K562 (cell line): ENCODE measurements around the gene CNTN5. TPM values are rescaled to one million over a fixed set of nuclear protein-coding genes. Genes with fewer than 3 reads are reported as not detected.

Experiments used
- ATAC-seq: fragments of 200-7000 bp; cut with Tn5 transposase; 3 replicates; pipeline ENCODE4 v1.9.1; 2020; ENCODE audit warnings: moderate library complexity
- BruUV-seq: library from RNA; stranded (reverse); fragments of 400-500 nt; replicated peaks from 2 replicates; lab custom pipeline; 2021; lab: Mats Ljungman, UMichigan
- CTCF ChIA-PET: fragments of 300-600 bp; formaldehyde crosslinking; extraction: SDS; loops from one replicate; lab custom pipeline; 2021; ENCODE audit warnings: low intra/inter-chr PET ratio; lab: Yijun Ruan, JAX
- POLR2A ChIA-PET: fragments of 300-600, 350-650 bp; sonication (Branson Sonifier 250); formaldehyde crosslinking; extraction: SDS; loops from one replicate; lab custom pipeline; 2021; ENCODE audit warnings: antibody characterized with exemption, inconsistent platforms; lab: Yijun Ruan, JAX
- DNase-seq, 4 experiments: peaks; one replicate each; pipeline versions ENCODE4 v3.0.0 to v3.0.0-alpha.2; 2011 to 2018; ENCODE audit warnings: low spot score in 3 of 4, mixed read lengths in 3 of 4; ENCODE audit errors: extremely low read depth in 1 of 4
- FAIRE-seq: peaks from 2 replicates; lab custom pipeline; 2011; peaks lifted over from hg19 to GRCh38; lab: Jason Lieb, UNC
- H2AFZ ChIP-seq: 2 replicates; pipeline ENCODE4 v1.6.0; 2011; ENCODE audit warnings: low read depth, low read length, control low read depth, inconsistent platforms
- H3K27ac ChIP-seq: fragments of 200-600 bp; 3 replicates; pipeline ENCODE4 v1.8.0; 2011; ENCODE audit warnings: low read depth, mild to moderate bottlenecking, control low read depth, inconsistent platforms, low read length, moderate library complexity, mixed read lengths; ENCODE audit errors: extremely low read depth
- H3K27me3 ChIP-seq, 2 experiments: fragments of 300-600 bp in 1 of 2; 2 replicates in 1 of 2; 3 replicates in 1 of 2; pipeline versions ENCODE4 v1.6.0 to v1.8.0; 2011; ENCODE audit warnings: inconsistent platforms in 2 of 2, low read length in 2 of 2, mild to moderate bottlenecking in 1 of 2, mixed read lengths in 1 of 2, moderate library complexity in 1 of 2; ENCODE audit not compliant: control insufficient read depth in 2 of 2, insufficient read depth in 2 of 2
- H3K36me3 ChIP-seq: fragments of 300-600 bp; 3 replicates; pipeline ENCODE4 v1.8.0; 2011; ENCODE audit warnings: mild to moderate bottlenecking, low read length, inconsistent platforms; ENCODE audit not compliant: control insufficient read depth, insufficient read depth
- H3K4me1 ChIP-seq, 2 experiments: fragments of 200-600 bp in 1 of 2; replicated peaks in 1 of 2; 2 replicates in 1 of 2; 3 replicates in 1 of 2; pipeline versions ENCODE4 v1.5.1 to v1.8.0; 2011; ENCODE audit warnings: inconsistent platforms in 2 of 2, low read length in 2 of 2, mild to moderate bottlenecking in 1 of 2, mixed read lengths in 1 of 2, moderate library complexity in 1 of 2; ENCODE audit not compliant: control insufficient read depth in 2 of 2, insufficient read depth in 2 of 2
- H3K4me2 ChIP-seq: 2 replicates; pipeline ENCODE4 v1.6.1; 2011; ENCODE audit warnings: low read length, control low read depth, inconsistent platforms, mixed read lengths; ENCODE audit not compliant: insufficient read depth
- H3K4me3 ChIP-seq: fragments of 200-600 bp; sonication (generic), shearing (Covaris generic); 2 replicates; pipeline ENCODE4 v1.5.1; 2016; ENCODE audit warnings: control low read depth, inconsistent platforms
- H3K79me2 ChIP-seq: fragments of 200-600 bp; 3 replicates; pipeline ENCODE4 v1.8.0; 2011; ENCODE audit warnings: low read length, inconsistent platforms; ENCODE audit not compliant: control insufficient read depth, insufficient read depth
- H3K9ac ChIP-seq, 2 experiments: 2 replicates each; pipeline versions ENCODE4 v1.6.0 to v1.6.1; 2011; ENCODE audit warnings: low read depth in 2 of 2, low read length in 2 of 2, control low read depth in 1 of 2, inconsistent platforms in 1 of 2, mild to moderate bottlenecking in 1 of 2, mixed read lengths in 1 of 2; ENCODE audit not compliant: insufficient read depth in 1 of 2
- H3K9me1 ChIP-seq: one replicate; pipeline ENCODE4 v1.6.0; 2011; ENCODE audit warnings: inconsistent platforms, mild to moderate bottlenecking, low read length, moderate library complexity; ENCODE audit not compliant: control insufficient read depth, insufficient read depth
- H3K9me3 ChIP-seq: replicated peaks from 2 replicates; pipeline ENCODE4 v1.5.1; 2011; ENCODE audit warnings: low read depth, low read length, inconsistent platforms; ENCODE audit not compliant: control insufficient read depth, insufficient read depth
- H4K20me1 ChIP-seq: replicated peaks from 2 replicates; pipeline ENCODE4 v1.6.1; 2011; ENCODE audit warnings: low read length, inconsistent platforms, mixed read lengths; ENCODE audit not compliant: control insufficient read depth, insufficient read depth
- ADNP ChIP-seq: fragments of 200-800 bp; sonication (Bioruptor generic); IDR thresholded peaks from 2 replicates; pipeline ENCODE4 v1.6.1; 2016; ENCODE audit warnings: missing genetic modification characterization, missing compliant biosample characterization
- BMI1 ChIP-seq: fragments of 150-350 bp; IDR thresholded peaks from 2 replicates; pipeline ENCODE4 v1.6.1; 2014; ENCODE audit warnings: low read length
- DMBX1 ChIP-seq: fragments of 250-450 bp; sonication (Bioruptor Pico); IDR thresholded peaks from 2 replicates; pipeline ENCODE4 v1.8.0; 2022; ENCODE audit warnings: inconsistent platforms, mild to moderate bottlenecking, moderate library complexity, borderline replicate concordance
- HBP1 ChIP-seq: fragments of 450-650 bp; formaldehyde crosslinking; IDR thresholded peaks from 2 replicates; pipeline ENCODE4 v1.4.0; 2022; ENCODE audit warnings: missing genetic modification characterization
- HCFC1 ChIP-seq: IDR thresholded peaks from 2 replicates; pipeline ENCODE4 v1.6.1; 2012; ENCODE audit warnings: low read depth, low read length, improper control_type of control experiment
- HNRNPL ChIP-seq: fragments of 200-400 bp; formaldehyde crosslinking; IDR thresholded peaks from 2 replicates; pipeline ENCODE4 v1.6.1; 2017; ENCODE audit warnings: low read depth, mild to moderate bottlenecking, low read length
- IFI16 ChIP-seq: fragments of 250-450 bp; sonication (Bioruptor Pico); IDR thresholded peaks from 2 replicates; pipeline ENCODE4 v2.1.2; 2022; ENCODE audit warnings: mild to moderate bottlenecking, inconsistent platforms
- KAT8 ChIP-seq: fragments of 450-650 bp; IDR thresholded peaks from 2 replicates; pipeline ENCODE4 v1.6.1; 2016; ENCODE audit warnings: low read depth, mild to moderate bottlenecking
- LCOR ChIP-seq: sonication (generic); formaldehyde crosslinking; IDR thresholded peaks from 2 replicates; pipeline ENCODE4 v1.8.0; 2022; ENCODE audit warnings: mild to moderate bottlenecking, missing genetic modification reagents
- MAZ ChIP-seq, 2 experiments: fragments of 450-650 bp in 1 of 2; sonication (generic) in 1 of 2; formaldehyde crosslinking; IDR thresholded peaks in 1 of 2; conservative IDR thresholded peaks in 1 of 2; 2 replicates each; pipeline versions ENCODE4 v1.4.0 to v1.5.0; 2020; ENCODE audit warnings: mild to moderate bottlenecking in 1 of 2, missing genetic modification reagents in 1 of 2
- NR3C1 ChIP-seq: sonication (generic); formaldehyde crosslinking; IDR thresholded peaks from 2 replicates; pipeline ENCODE4 v1.8.1; 2022; ENCODE audit warnings: missing genetic modification reagents
- PBX2 ChIP-seq, 2 experiments: IDR thresholded peaks in 1 of 2; conservative IDR thresholded peaks in 1 of 2; 2 replicates each; pipeline ENCODE4 v1.6.1; 2016; ENCODE audit warnings: low read depth in 2 of 2, mild to moderate bottlenecking in 1 of 2, missing compliant biosample characterization in 1 of 2, missing genetic modification characterization in 1 of 2, moderate library complexity in 1 of 2
- PREB ChIP-seq: sonication (generic); formaldehyde crosslinking; IDR thresholded peaks from 2 replicates; pipeline ENCODE4 v1.8.1; 2023; ENCODE audit warnings: mild to moderate bottlenecking, missing genetic modification reagents
- SMC3 ChIP-seq: conservative IDR thresholded peaks from 2 replicates; pipeline ENCODE4 v1.6.1; 2011; ENCODE audit warnings: low read depth, low read length, improper control_type of control experiment; ENCODE audit not compliant: insufficient read depth
- TAF1 ChIP-seq: IDR thresholded peaks from 2 replicates; pipeline ENCODE4 v1.6.1; 2011; ENCODE audit warnings: mild to moderate bottlenecking, low read length, moderate library complexity; ENCODE audit not compliant: insufficient read depth, control insufficient read depth, severe bottlenecking; ENCODE audit errors: extremely low read depth
- ZNF232 ChIP-seq: sonication (generic); formaldehyde crosslinking; IDR thresholded peaks from 2 replicates; pipeline ENCODE4 v1.8.0; 2022; ENCODE audit warnings: mild to moderate bottlenecking, missing genetic modification reagents
- WGBS: fragments of 100-300 bp; shearing (Covaris generic); methylation state at CpG from one replicate; pipeline ENCODE4 v1.1.6; 2016; ENCODE audit warnings: low coverage, mixed read lengths; ENCODE audit not compliant: insufficient coverage; ENCODE audit errors: missing lambda C conversion rate; 5-methylcytosine and 5-hydroxymethylcytosine counted together
- in situ Hi-C: fragments of 300-500 bp; cut with MboI; formaldehyde crosslinking; loops from 4 replicates; pipeline ENCODE4 v1.15.0; 2018; ENCODE audit warnings: inconsistent platforms, mixed read lengths
- intact Hi-C: fragments of 100-400 bp; cut with micrococcal nuclease; formaldehyde crosslinking; loops from 2 replicates; pipeline ENCODE4 v1.14.2; 2022
- polyA plus RNA-seq, 8 experiments: library from polyadenylated mRNA; depleted of rRNA in 4 of 8; stranded (reverse) in 5 of 8; unstranded in 3 of 8; fragments of >200 nt; fragmentation: Nextera tagmentation in 2 of 8; fragmentation: Illumina TruSeq in 1 of 8; extraction: Ambion mirVana in 2 of 8; extraction: Trizol in 1 of 8; gene quantifications; 2 replicates each; pipeline versions ENCODE4 v1.2.1 to v1.2.3, GENCODE V29; 2011 to 2014; ENCODE audit warnings: inconsistent platforms in 1 of 8, missing spikeins in 1 of 8
- total RNA-seq, 7 experiments: library from RNA; depleted of rRNA in 6 of 7; stranded (reverse); fragments of >200 nt in 6 of 7; fragmentation: Illumina TruSeq in 2 of 7; extraction: Trizol in 2 of 7; gene quantifications; 2 replicates each; pipeline versions ENCODE4 v1.2.1 to v1.2.3, GENCODE V29; 2011 to 2021; ENCODE audit warnings: low replicate concordance in 1 of 7
- TF ChIP-seq, protein P1 (sequence below): fragments of 450-650 bp; IDR thresholded peaks from 2 replicates; pipeline ENCODE4 v1.6.1; 2018; ENCODE audit warnings: mild to moderate bottlenecking, low read depth; ENCODE audit not compliant: partially characterized antibody

The CNTN5 gene
- total and polyA plus RNA-seq, 9 of the 15 experiments (the other 6 are each of a cell fraction or from before 2014, with no cell fraction given) = 0.03 TPM; not detected in 8

- Histone ChIP-seq H2AFZ (no peak overlapping the region), H3K27me3 (no peaks in the 10 kb centered on the region), H3K36me3 (no peaks in the 10 kb centered on the region), H3K27ac (no peak overlapping the region), H3K9ac (no peak overlapping the region), H3K4me1 (no peaks in the 10 kb centered on the region), H3K79me2 (no peaks in the 10 kb centered on the region), H3K4me2 (no peak overlapping the region), H3K9me3 (no peaks in the 10 kb centered on the region), H3K4me3 (no peak overlapping the region), H3K9me1 (no peaks in the 10 kb centered on the region), H4K20me1 (no peaks in the 10 kb centered on the region)
- 0% methylated on average over 4 of the region's 4 CpGs for WGBS
- no peak for FAIRE-seq
- ATAC-seq = no peak
- no TSS peak for BruUV-seq
- ChIA-PET POLR2A (no interaction called here), CTCF (no interaction called here)
- no peak for DNase-seq
- in situ Hi-C loops = no loop called here
- intact Hi-C loops = no loop called here
- TF ChIP-seq NR3C1 (no peak), HBP1 (CRISPR knock-in tag) (no peak), ADNP (tag) (no peak), PBX2 (CRISPR knock-in tag; IDR thresholded peaks at IDR 0.05; ENCODE audit: low read depth) (no peak), PBX2 (tag; conservative IDR thresholded peaks at IDR 0.05; ENCODE audit: low read depth) (no peak), IFI16 (no peak), HNRNPL (no peak), KAT8 (no peak), HCFC1 (no peak), ZNF232 (CRISPR knock-in tag) (no peak), DMBX1 (CRISPR knock-in tag) (no peak), MAZ (CRISPR knock-in tag; conservative IDR thresholded peaks at IDR 0.05 in 1 of 2, IDR thresholded peaks at IDR 0.05 in 1 of 2) (no peak), LCOR (CRISPR knock-in tag) (no peak), TAF1 (no peak), BMI1 (no peak), SMC3 (no peak), PREB (no peak)
- TF ChIP-seq, protein P1, sequence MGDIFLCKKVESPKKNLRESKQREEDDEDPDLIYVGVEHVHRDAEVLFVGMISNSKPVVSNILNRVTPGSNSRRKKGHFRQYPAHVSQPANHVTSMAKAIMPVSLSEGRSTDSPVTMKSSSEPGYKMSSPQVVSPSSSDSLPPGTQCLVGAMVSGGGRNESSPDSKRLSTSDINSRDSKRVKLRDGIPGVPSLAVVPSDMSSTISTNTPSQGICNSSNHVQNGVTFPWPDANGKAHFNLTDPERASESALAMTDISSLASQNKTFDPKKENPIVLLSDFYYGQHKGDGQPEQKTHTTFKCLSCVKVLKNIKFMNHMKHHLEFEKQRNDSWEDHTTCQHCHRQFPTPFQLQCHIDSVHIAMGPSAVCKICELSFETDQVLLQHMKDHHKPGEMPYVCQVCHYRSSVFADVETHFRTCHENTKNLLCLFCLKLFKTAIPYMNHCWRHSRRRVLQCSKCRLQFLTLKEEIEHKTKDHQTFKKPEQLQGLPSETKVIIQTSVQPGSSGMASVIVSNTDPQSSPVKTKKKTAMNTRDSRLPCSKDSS = no peak
Measured at GRCh38 chr11:99391245-99391644, 370.5 kb downstream of the CNTN5 start.
